NB4 (cell line): ENCODE measurements around the gene LYRM4.
"Not testable (repeated sequence)": the region's sequence is repeated elsewhere in the genome, so short reads cannot be mapped to it uniquely, and the experiment has no call there.

Source experiments
- DNase-seq: peaks from one replicate; pipeline ENCODE4 v3.0.0; 2010; ENCODE audit warnings: low read depth
- H3K4me3 ChIP-seq: one replicate; pipeline ENCODE4 v1.5.1; 2011; ENCODE audit warnings: mild to moderate bottlenecking, low read depth, low read length, moderate library complexity
- MAX ChIP-seq: IDR thresholded peaks from 2 replicates; pipeline ENCODE4 v1.6.1; 2011; ENCODE audit warnings: low read depth, low read length
- MYC ChIP-seq: IDR thresholded peaks from 2 replicates; pipeline ENCODE4 v1.6.1; 2011; ENCODE audit warnings: low read depth, low read length
- POLR2A ChIP-seq: IDR thresholded peaks from 2 replicates; pipeline ENCODE4 v1.6.1; 2011; ENCODE audit warnings: mild to moderate bottlenecking; ENCODE audit not compliant: insufficient read length; ENCODE audit errors: extremely low read depth
- TF ChIP-seq, protein P1 (sequence below): IDR thresholded peaks from one replicate; pipeline ENCODE4 v1.5.1; 2012; ENCODE audit warnings: low read depth, low read length

Gene LYRM4

GRCh38 chr6:5123296-5124143 is 137.2 kb downstream of the LYRM4 start:
- TF ChIP-seq MYC, result no peak
- no peak for TF ChIP-seq MAX
- no peak for TF ChIP-seq POLR2A
- TF ChIP-seq, protein P1, sequence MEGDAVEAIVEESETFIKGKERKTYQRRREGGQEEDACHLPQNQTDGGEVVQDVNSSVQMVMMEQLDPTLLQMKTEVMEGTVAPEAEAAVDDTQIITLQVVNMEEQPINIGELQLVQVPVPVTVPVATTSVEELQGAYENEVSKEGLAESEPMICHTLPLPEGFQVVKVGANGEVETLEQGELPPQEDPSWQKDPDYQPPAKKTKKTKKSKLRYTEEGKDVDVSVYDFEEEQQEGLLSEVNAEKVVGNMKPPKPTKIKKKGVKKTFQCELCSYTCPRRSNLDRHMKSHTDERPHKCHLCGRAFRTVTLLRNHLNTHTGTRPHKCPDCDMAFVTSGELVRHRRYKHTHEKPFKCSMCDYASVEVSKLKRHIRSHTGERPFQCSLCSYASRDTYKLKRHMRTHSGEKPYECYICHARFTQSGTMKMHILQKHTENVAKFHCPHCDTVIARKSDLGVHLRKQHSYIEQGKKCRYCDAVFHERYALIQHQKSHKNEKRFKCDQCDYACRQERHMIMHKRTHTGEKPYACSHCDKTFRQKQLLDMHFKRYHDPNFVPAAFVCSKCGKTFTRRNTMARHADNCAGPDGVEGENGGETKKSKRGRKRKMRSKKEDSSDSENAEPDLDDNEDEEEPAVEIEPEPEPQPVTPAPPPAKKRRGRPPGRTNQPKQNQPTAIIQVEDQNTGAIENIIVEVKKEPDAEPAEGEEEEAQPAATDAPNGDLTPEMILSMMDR, result no peak
- no peak overlapping the region for H3K4me3 ChIP-seq
- no peak for DNase-seq

GRCh38 chr6:5122504-5123112 is 138.1 kb downstream of the LYRM4 start:
- TF ChIP-seq MAX (no peak), MYC (no peak), POLR2A (no peak)
- TF ChIP-seq, protein P1, result no peak
- H3K4me3 ChIP-seq, result no peak overlapping the region
- DNase-seq, result no peak

GRCh38 chr6:5121956-5122355 is 138.8 kb downstream of the LYRM4 start:
- DNase-seq, result no peak
- no peak overlapping the region for H3K4me3 ChIP-seq
- no peak for TF ChIP-seq MAX
- TF ChIP-seq, protein P1, result no peak
- TF ChIP-seq MYC, result no peak
- TF ChIP-seq POLR2A, result no peak

DNA sequence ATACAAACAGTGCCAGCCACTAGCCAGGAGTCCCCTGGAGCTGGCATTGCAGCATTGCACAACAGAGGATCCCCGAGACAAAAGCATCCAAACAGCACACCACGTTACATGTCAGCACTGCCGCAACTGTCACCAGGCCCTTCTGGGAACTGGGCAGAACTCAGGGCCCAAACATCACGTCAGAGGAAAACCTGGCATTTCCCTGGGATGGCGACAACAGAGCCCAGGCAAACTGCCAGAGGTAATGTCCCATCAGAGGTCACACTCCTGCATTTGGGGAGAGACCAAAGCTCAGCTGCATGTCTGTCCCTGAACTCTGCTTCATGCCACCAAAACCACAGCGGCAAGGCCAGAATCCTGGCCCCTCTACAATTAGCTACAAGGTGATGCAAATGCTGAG is 139.3 kb downstream of the LYRM4 start:
- TF ChIP-seq MAX (no peak), POLR2A (no peak), MYC (no peak)
- TF ChIP-seq, protein P1, result no peak
- DNase-seq, result no peak
- no peak overlapping the region for H3K4me3 ChIP-seq

- H3K4me3 ChIP-seq, DNase-seq: not testable (repeated sequence)
Observed at GRCh38 chr6:5120543-5120942, 140.2 kb downstream of the LYRM4 start.

- no peak overlapping the region for H3K4me3 ChIP-seq
- no peak for TF ChIP-seq POLR2A
- no peak for TF ChIP-seq MYC
- no peak for TF ChIP-seq MAX
- TF ChIP-seq, protein P1, result no peak
- no peak for DNase-seq
Observed at GRCh38 chr6:5120011-5120410, 140.7 kb downstream of the LYRM4 start.
